GM21390 (cell line): ENCODE measurements around the gene APOM.

Experiments used
- ATAC-seq: cut with Tn5 transposase; IDR thresholded peaks from one replicate; pipeline ENCODE4 v1.9.1; 2021; ENCODE audit not compliant: unreplicated experiment

APOM gene

DNA sequence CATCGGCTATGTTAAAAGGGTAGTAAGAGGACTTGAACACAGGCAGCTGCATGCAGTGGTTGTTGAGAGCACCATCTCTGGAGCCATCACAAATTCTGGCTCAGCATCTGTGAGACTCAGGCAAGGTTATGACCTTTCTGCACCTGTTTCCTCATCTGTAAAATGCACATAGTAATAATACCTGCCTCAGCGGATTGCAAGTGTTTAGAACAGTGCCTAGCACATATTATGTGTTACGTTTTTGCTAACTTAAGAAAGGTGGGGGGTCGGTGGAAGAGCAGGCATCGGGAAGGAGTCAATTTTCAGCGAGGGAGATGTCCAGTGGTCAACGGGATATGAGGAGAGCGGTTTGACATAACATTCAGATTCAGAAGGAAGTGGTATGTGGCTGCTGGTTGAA, 22.3 kb downstream of the APOM start:
- no peak for ATAC-seq

- no peak for ATAC-seq
Measured at GRCh38 chr6:31680226-31681134, 24.8 kb downstream of the APOM start, which contains the start of gene LY6G5C. Gene LY6G5C (minus strand): TSS chr6:31681067. CDS start chr6:31680373, 694 bp downstream.

- ATAC-seq: no peak
Measured at GRCh38 chr6:31681135-31681671, 25.5 kb downstream of the APOM start.

DNA sequence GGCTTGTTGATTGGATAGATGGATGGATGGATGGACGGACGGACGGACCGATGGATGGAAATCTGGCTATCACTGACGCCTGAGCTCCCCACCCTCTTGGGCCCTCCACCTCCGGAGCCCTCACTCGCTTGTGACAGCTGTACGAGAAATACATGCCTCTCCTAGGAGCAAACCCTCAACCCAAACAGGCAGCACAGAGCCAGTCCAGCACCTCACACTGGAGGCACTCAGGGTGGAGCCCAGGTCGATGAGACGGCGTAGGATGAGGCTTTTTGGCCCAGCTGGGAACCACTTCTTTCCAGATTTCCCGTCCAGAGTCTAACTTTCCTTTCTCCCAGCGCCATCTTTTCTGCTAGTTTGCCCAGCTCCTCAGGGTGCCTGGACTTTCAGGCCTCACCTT, 27.9 kb downstream of the APOM start:
- no peak for ATAC-seq

DNA sequence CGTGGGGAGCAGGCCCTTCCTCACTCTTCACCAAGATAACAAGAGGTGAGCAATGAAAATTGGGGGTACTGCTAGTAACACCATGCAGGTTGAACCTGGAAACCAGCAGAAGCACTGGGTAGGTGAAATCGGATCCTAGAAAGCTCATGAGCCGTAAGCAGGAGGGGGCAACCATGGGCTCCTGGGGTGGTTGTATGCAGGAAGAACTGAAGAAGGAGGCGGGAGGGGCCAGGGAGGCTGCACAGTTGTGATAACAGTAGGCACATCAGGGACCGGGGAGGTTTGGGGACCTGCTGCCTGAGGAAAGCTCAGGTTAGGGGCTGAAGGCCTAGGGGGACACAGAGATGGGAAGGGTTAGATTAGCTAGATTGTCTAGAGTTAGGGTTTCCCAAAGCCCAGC, 30.8 kb downstream of the APOM start:
- ATAC-seq: no peak

GRCh38 chr6:31687321-31687720, 31.6 kb downstream of the APOM start:
- ATAC-seq: no peak

DNA sequence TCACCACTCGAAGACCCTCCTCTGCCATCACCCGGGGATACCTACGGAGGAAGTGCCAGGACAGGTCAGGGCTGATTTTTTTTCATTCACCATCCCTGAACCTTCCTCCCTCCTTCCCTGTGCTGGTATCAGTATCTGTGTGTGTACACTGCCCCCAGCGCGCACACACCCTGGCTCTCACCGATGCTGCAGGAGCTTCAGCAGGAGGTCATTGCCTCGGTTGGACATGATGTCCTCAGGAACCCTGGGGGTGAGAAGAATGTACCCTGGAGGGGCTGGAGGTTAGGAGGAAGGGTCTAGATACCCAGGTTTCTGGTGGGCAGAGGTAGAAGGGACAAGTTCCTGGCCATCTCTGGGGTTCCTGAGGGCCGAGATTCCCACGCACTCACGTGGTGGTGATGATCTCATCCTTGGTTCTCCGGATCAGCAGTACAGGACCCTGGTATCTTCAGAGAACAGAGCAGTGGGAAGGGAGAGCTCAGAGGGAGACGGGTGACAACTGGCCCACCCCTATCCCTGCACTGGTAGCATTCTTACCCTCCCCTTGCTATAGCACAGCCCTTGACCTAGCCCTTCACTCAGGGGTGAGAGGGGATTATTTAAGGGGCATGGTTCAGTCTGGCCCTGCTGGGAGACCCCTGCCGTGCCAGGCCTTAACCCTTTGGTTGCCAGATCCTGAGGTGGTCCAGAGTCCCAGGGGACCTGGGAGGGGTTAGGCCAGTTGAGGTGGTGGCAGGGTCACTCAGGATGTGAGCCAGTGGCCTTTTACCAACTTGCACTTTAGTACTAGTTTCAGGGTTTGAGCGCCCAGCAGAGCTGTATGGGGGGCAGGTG, 32.4 kb downstream of the APOM start:
- ATAC-seq: no peak

DNA sequence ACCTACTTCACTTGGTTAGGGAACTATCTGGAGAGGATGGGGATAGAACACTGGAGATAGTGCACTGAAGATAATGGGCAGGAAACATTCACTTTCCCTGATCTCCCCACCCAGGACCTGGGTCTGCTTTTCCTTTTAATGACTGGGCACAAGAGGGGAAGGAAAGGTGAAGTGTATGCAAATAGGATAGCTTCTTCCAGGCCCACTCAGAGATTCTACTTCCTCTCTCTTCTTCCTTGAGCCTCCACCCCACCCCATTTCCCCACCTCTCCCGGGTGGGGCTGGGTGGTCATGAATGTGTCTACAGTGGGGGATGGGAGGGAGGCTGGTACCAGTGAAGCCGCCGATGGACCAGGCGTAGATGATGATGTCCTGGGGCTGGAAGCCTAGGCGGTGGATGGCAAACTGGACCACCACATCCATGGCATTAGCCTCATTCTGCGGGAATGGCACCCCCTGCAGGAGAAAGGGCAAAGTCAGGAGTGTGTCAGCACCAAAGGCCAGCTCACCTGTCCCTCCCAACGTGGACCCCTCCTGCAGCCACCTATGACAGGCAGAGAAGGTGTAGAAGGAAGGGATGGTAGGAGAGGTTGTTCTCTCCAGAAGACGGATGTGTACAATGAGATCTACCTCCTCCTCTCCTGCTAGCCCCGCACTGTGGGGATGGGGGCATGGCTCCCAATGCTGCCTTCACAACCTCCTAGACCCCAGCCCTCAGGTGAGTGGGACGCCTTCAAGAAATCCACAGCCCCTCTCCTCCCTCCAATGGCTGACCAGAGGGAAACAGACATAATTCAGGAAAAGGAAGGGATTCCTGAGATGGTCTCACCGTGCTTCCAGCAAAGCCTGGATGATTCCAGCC, 33.8 kb downstream of the APOM start:
- ATAC-seq: no peak

DNA sequence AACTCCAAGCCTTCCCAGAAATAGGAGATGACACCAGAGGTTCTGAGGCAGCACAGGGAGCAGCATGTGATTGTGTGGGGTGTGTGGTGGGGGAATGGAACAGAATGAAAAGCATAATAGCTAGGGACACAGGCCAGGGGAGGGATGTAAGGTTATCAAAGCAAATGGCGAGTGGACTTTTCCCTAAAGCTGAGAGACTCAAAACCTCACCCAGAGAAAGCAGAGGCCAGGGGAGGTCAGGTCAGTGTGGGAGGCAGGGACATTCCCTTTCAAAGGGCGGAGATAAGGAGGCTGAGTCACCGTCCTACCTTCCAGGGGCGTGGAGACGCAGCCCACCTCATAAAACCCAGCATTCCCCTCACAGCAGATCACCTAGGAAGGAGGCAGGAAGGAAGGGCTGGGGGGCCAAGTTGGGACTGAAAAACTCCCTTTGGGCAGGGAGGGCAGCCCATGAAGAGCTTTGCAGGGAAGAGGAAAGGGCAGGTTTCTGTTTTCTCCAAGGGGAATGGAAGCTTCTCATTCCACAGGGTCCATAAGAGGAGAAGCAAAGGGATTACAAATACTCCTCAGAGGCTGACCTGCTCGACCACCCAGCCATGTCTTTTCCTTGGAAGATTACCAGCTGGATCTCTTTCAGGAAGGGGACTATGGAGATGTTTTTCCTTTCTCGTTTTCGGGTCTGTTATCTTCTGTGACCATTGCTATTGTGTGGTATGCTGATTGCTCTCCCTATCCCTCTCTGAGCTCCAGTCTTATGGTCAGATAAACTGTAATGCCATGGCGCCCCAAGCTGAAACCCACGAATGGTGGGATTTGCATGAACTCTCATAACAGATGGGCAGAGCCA, 34.8 kb downstream of the APOM start:
- ATAC-seq: no peak

DNA sequence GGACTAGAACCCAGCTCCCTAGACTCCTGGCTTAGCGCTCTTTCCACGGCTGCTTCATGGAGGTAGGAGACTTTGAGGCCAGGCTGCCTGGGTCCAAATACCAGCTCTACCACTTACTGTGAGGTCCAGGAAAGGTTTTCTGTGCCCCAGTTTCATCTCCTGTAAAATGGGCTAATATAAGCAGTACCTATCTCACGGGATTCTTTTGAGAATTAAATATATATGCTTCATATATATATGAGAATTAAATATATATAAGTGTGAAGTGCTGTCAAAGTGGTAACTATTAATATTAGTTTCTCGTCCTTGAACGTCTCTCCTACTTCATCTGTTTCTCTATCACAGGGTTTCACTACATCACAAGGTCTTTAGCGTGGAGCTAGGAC, 35.4 kb downstream of the APOM start:
- no peak for ATAC-seq

GRCh38 chr6:31691564-31692108, 35.9 kb downstream of the APOM start:
- no peak for ATAC-seq

DNA sequence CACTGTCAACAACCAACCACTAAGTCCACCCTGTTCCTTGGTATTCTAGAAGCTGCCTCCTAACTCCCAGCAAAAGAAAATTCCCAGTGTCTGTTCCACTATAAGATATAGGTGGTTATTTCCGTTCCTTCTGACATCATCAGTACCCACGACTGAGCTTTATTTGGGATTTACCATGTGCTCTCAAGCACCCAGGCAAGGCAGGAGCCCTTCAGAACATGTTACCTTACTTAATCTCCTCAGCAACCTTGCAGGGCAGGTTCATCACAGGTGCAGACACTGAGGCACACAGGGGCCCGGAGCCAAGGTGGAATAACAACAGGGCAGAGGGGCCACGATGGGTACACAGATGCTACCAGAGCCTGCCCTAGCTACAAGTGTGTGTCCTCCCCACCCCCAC, 36.7 kb downstream of the APOM start:
- ATAC-seq: no peak

GRCh38 chr6:31692886-31693285, 37.2 kb downstream of the APOM start:
- ATAC-seq: no peak

- ATAC-seq: no peak
Measured at GRCh38 chr6:31693535-31693934, 37.8 kb downstream of the APOM start.

GRCh38 chr6:31697555-31697954, 41.9 kb downstream of the APOM start:
- ATAC-seq: no peak

GRCh38 chr6:31700740-31701401, 45.2 kb downstream of the APOM start:
- ATAC-seq: no peak

DNA sequence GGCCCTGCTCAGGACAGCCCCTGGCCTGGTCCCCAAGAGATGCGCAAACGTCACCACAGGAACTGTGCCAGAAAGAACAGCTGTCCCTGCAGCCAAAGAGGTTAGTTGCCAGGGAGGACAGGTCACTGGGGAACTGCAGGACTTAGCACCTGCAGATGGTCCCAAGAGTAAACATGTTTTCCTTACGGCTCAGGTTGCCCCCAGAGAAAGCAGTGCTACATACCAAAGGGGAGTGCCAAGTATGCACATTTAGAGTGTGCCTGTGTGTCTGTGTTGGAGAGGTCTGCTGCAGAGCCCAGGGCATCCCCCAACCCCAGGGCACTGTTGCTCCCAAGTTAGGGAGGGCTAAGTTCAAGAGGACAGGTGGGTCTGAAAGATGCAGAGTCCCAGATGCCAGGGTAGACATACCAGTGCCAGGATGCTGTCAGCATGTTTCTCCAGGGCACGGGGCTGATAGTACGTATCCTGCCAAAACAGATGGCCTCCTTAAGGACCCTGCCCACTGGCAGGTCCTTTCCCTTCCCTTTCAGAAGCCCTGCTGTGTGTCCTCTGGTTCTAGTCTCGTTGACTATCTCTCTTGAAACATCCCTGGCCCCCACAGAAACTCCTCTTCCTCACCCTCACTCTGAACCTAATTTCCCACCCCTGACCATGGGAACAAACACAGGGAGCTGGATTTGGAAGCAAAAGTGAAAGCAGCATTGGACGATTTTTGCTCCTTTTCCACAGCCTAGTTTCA, 46.1 kb downstream of the APOM start:
- ATAC-seq: no peak

- no peak for ATAC-seq
Measured at GRCh38 chr6:31702405-31702818, 46.7 kb downstream of the APOM start.
